GM23338 (cell line): ENCODE results near the gene ITIH5. TPM values are rescaled to one million over a fixed set of nuclear protein-coding genes. Genes with fewer than 3 reads are reported as not detected.

Experiments
- ATAC-seq: fragments of 200-7000 bp; cut with Tn5 transposase; 3 replicates; pipeline ENCODE4 v1.9.1; 2020
- DNase-seq: peaks from one replicate; pipeline ENCODE4 v3.0.0-alpha.2; 2015; ENCODE audit warnings: low spot score
- H2AFZ ChIP-seq: fragments of 200-600 bp; sonication (generic); 2 replicates; pipeline ENCODE4 v1.8.0; 2016; ENCODE audit warnings: antibody characterized with exemption, mild to moderate bottlenecking, moderate library complexity
- H3F3A ChIP-seq: fragments of 200-600 bp; sonication (generic); replicated peaks from 2 replicates; pipeline ENCODE4 v1.8.0; 2017; ENCODE audit warnings: antibody characterized with exemption, mixed run types, low read depth
- H3K27ac ChIP-seq: fragments of 200-600 bp; sonication (generic); 2 replicates; pipeline ENCODE4 v1.6.1; 2016; ENCODE audit warnings: low read depth
- H3K27me3 ChIP-seq: fragments of 200-600 bp; sonication (generic); 2 replicates; pipeline ENCODE4 v1.8.0; 2016; ENCODE audit warnings: mild to moderate bottlenecking, mixed run types, moderate library complexity; ENCODE audit not compliant: insufficient read depth
- H3K36me3 ChIP-seq: fragments of 200-600 bp; sonication (generic); 2 replicates; pipeline ENCODE4 v1.8.0; 2016; ENCODE audit warnings: mild to moderate bottlenecking; ENCODE audit not compliant: insufficient read depth
- H3K4me1 ChIP-seq: fragments of 200-600 bp; sonication (generic); 2 replicates; pipeline ENCODE4 v1.8.0; 2016; ENCODE audit warnings: mild to moderate bottlenecking, moderate library complexity; ENCODE audit not compliant: insufficient read depth
- H3K4me2 ChIP-seq: fragments of 200-600 bp; sonication (generic); 2 replicates; pipeline ENCODE4 v1.7.1; 2017; ENCODE audit warnings: mixed run types
- H3K4me3 ChIP-seq: fragments of 200-600 bp; sonication (generic); 2 replicates; pipeline ENCODE4 v1.6.1; 2016; ENCODE audit warnings: mixed run types
- H3K79me2 ChIP-seq: fragments of 200-600 bp; sonication (generic); replicated peaks from 2 replicates; pipeline ENCODE4 v1.8.0; 2017; ENCODE audit warnings: mild to moderate bottlenecking; ENCODE audit not compliant: insufficient read depth
- H3K9me2 ChIP-seq: fragments of 200-600 bp; sonication (generic); 2 replicates; pipeline ENCODE4 v1.8.0; 2017; ENCODE audit not compliant: insufficient read depth
- H4K20me1 ChIP-seq: fragments of 200-600 bp; sonication (generic); replicated peaks from 2 replicates; pipeline ENCODE4 v1.8.0; 2017; ENCODE audit warnings: mild to moderate bottlenecking; ENCODE audit not compliant: insufficient read depth
- H3K27ac Mint-ChIP-seq: 2 replicates; pipeline ENCODE4 v1.8.0; 2020; ENCODE audit warnings: inconsistent platforms, mild to moderate bottlenecking, moderate library complexity, mixed read lengths
- H3K27me3 Mint-ChIP-seq: 3 replicates; pipeline ENCODE4 v1.8.0; 2022; ENCODE audit warnings: low read depth, mild to moderate bottlenecking, moderate library complexity, mixed read lengths, inconsistent platforms; ENCODE audit not compliant: insufficient read depth, poor library complexity
- H3K36me3 Mint-ChIP-seq: 3 replicates; pipeline ENCODE4 v1.8.0; 2021; ENCODE audit warnings: low read depth, mild to moderate bottlenecking, inconsistent platforms, moderate library complexity, mixed read lengths
- H3K4me1 Mint-ChIP-seq: 3 replicates; pipeline ENCODE4 v1.8.0; 2020; ENCODE audit warnings: mild to moderate bottlenecking, inconsistent platforms, mixed read lengths
- H3K4me3 Mint-ChIP-seq: 3 replicates; pipeline ENCODE4 v1.8.0; 2021; ENCODE audit warnings: moderate library complexity, mild to moderate bottlenecking, inconsistent platforms, mixed read lengths
- H3K9me3 Mint-ChIP-seq: 3 replicates; pipeline ENCODE4 v1.8.0; 2020; ENCODE audit warnings: moderate library complexity, mild to moderate bottlenecking, inconsistent platforms, mixed read lengths
- CREB1 ChIP-seq: fragments of 250-450 bp; sonication (Bioruptor Pico); IDR thresholded peaks from 2 replicates; pipeline ENCODE4 v1.5.0; 2020; ENCODE audit warnings: low read depth, mild to moderate bottlenecking, moderate library complexity
- EZH2phosphoT487 ChIP-seq: fragments of 200-600 bp; sonication (generic); IDR thresholded peaks from one replicate; pipeline ENCODE4 v1.8.1; 2018; ENCODE audit warnings: antibody characterized with exemption; ENCODE audit not compliant: unreplicated experiment
- STAT1 ChIP-seq: IDR thresholded peaks from one replicate; pipeline ENCODE4 v1.6.1; 2016; ENCODE audit warnings: antibody characterized with exemption; ENCODE audit not compliant: unreplicated experiment
- ZNF331 ChIP-seq: fragments of 250-450 bp; sonication (Bioruptor Pico); IDR thresholded peaks from 2 replicates; pipeline ENCODE4 v1.5.0; 2020; ENCODE audit warnings: low read depth, mild to moderate bottlenecking, moderate library complexity
- polyA plus RNA-seq: library from polyadenylated mRNA; unstranded; fragments of >200 nt; fragmentation: Nextera tagmentation; extraction: Ambion mirVana; gene quantifications from 2 replicates; pipeline ENCODE4 v1.2.1, GENCODE V29; 2016
- total RNA-seq: library from RNA; depleted of rRNA; stranded (reverse); fragments of >200 nt; shearing (Covaris generic); gene quantifications from 2 replicates; pipeline ENCODE4 v1.2.3, GENCODE V29; 2014
- TF ChIP-seq, protein P1 (sequence below): IDR thresholded peaks from one replicate; pipeline ENCODE4 v1.6.1; 2018; ENCODE audit warnings: antibody characterized with exemption; ENCODE audit not compliant: unreplicated experiment
- TF ChIP-seq, protein P2 (sequence below), 2 experiments: fragments of 200-600 bp in 1 of 2; sonication (generic) in 1 of 2; conservative IDR thresholded peaks; 2 replicates each; pipeline versions ENCODE4 v1.5.1 to v1.6.1; 2016 to 2017; ENCODE audit warnings: antibody characterized with exemption in 2 of 2, low read depth in 2 of 2, mild to moderate bottlenecking in 2 of 2, moderate library complexity in 1 of 2

ITIH5 gene
- total and polyA plus RNA-seq, 2 experiments from 2014 or later = 0.99 to 2.2 TPM

DNA sequence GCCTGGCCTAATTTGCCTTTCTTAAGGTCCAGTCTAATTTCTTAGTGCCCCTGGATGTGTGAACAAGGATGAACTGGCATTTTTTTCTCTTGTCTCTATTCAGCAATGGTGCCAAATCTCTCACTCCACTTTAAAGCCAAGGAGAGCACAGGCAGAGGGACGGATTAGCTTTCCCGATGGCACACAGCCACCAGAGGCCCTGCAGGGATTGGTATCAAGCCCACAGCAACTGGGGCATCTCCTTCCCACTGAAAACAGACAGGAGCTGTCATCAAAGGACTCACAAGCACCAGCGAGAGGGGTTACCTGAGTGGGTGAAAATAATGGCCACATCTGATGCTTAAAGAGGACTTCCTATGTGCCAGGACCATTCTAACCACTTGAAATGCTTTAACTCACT, 83.1 kb downstream of the ITIH5 start:
- no peaks in the 10 kb centered on the region for H3K9me2 ChIP-seq
- Mint-ChIP-seq H3K27me3 (peaks cover 1% of the 10 kb centered on the region), H3K27ac (no peak overlapping the region), H3K4me3 (no peak overlapping the region), H3K9me3 (no peaks in the 10 kb centered on the region; the same call in 2 of the 3 replicates), H3K4me1 (0 out of 3 replicates have a peak, but pooled peaks cover 4% of the 10 kb centered on the region), H3K36me3 (no peaks in the 10 kb centered on the region)
- no peaks in the 10 kb centered on the region for H3K27me3 ChIP-seq
- ATAC-seq (no peak), DNase-seq (no peak)
- no peak overlapping the region for H3K4me3 ChIP-seq
- H3K36me3 ChIP-seq = no peaks in the 10 kb centered on the region
- H4K20me1 ChIP-seq = no peaks in the 10 kb centered on the region
- TF ChIP-seq, protein P1, sequence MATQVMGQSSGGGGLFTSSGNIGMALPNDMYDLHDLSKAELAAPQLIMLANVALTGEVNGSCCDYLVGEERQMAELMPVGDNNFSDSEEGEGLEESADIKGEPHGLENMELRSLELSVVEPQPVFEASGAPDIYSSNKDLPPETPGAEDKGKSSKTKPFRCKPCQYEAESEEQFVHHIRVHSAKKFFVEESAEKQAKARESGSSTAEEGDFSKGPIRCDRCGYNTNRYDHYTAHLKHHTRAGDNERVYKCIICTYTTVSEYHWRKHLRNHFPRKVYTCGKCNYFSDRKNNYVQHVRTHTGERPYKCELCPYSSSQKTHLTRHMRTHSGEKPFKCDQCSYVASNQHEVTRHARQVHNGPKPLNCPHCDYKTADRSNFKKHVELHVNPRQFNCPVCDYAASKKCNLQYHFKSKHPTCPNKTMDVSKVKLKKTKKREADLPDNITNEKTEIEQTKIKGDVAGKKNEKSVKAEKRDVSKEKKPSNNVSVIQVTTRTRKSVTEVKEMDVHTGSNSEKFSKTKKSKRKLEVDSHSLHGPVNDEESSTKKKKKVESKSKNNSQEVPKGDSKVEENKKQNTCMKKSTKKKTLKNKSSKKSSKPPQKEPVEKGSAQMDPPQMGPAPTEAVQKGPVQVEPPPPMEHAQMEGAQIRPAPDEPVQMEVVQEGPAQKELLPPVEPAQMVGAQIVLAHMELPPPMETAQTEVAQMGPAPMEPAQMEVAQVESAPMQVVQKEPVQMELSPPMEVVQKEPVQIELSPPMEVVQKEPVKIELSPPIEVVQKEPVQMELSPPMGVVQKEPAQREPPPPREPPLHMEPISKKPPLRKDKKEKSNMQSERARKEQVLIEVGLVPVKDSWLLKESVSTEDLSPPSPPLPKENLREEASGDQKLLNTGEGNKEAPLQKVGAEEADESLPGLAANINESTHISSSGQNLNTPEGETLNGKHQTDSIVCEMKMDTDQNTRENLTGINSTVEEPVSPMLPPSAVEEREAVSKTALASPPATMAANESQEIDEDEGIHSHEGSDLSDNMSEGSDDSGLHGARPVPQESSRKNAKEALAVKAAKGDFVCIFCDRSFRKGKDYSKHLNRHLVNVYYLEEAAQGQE = no peak
- TF ChIP-seq CREB1 (CRISPR knock-in tag) = no peak
- TF ChIP-seq STAT1 = no peak
- TF ChIP-seq, protein P2, sequence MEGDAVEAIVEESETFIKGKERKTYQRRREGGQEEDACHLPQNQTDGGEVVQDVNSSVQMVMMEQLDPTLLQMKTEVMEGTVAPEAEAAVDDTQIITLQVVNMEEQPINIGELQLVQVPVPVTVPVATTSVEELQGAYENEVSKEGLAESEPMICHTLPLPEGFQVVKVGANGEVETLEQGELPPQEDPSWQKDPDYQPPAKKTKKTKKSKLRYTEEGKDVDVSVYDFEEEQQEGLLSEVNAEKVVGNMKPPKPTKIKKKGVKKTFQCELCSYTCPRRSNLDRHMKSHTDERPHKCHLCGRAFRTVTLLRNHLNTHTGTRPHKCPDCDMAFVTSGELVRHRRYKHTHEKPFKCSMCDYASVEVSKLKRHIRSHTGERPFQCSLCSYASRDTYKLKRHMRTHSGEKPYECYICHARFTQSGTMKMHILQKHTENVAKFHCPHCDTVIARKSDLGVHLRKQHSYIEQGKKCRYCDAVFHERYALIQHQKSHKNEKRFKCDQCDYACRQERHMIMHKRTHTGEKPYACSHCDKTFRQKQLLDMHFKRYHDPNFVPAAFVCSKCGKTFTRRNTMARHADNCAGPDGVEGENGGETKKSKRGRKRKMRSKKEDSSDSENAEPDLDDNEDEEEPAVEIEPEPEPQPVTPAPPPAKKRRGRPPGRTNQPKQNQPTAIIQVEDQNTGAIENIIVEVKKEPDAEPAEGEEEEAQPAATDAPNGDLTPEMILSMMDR (conservative IDR thresholded peaks at IDR 0.05; ENCODE audit: low read depth in 2 of 2) = no peak
- TF ChIP-seq ZNF331 = no peak
- H3F3A ChIP-seq = no peaks in the 10 kb centered on the region
- H3K4me2 ChIP-seq = no peak overlapping the region
- no peaks in the 10 kb centered on the region for H3K4me1 ChIP-seq
- no peak overlapping the region for H3K27ac ChIP-seq
- H2AFZ ChIP-seq = no peak overlapping the region
- H3K79me2 ChIP-seq = no peaks in the 10 kb centered on the region

DNA sequence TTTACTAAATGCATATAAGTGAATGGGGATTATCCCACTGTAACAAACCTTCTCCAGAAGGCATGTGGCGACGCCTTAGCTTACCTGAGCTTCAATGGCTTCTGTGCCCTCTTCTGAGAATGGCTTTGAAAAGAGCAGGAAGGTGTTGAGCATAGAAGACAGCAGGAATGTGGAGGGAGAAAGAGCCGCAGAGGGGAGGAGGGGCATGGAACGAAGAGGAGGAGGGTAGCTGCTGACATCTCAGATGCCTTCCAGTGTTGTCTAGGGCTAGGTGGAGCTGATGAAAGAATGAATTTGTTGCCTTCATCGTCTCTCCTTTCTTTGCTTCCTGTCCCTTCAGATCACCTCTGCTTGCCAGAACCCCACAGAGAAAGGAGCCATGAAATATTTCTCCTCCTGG, 86.2 kb downstream of the ITIH5 start:
- no peaks in the 10 kb centered on the region for H3K27me3 ChIP-seq
- H3K79me2 ChIP-seq = no peaks in the 10 kb centered on the region
- H3K4me1 ChIP-seq = no peaks in the 10 kb centered on the region
- H3K27ac ChIP-seq = no peak overlapping the region
- H3K4me3 ChIP-seq = no peak overlapping the region
- Mint-ChIP-seq H3K9me3 (no peaks in the 10 kb centered on the region; the same call in 2 of the 3 replicates), H3K27ac (no peak overlapping the region), H3K4me3 (no peak overlapping the region), H3K36me3 (no peaks in the 10 kb centered on the region), H3K27me3 (peaks cover 1% of the 10 kb centered on the region), H3K4me1 (0 out of 3 replicates have a peak, but pooled peaks cover 4% of the 10 kb centered on the region)
- peak; percentile 17 for DNase-seq
- H3F3A ChIP-seq = no peaks in the 10 kb centered on the region
- no peak overlapping the region for H3K4me2 ChIP-seq
- H3K9me2 ChIP-seq = no peaks in the 10 kb centered on the region
- H3K36me3 ChIP-seq = no peaks in the 10 kb centered on the region
- no peaks in the 10 kb centered on the region for H4K20me1 ChIP-seq
- peak; percentile 65 for ATAC-seq
- H2AFZ ChIP-seq = 0 out of 2 replicates have a peak overlapping the region, but pooled peaks have one; percentile 47
- TF ChIP-seq EZH2phosphoT487 = no peak
- TF ChIP-seq, protein P1 = no peak
